IMR-90 (cell line): ENCODE measurements around the gene UBXN1. TPM values are rescaled to one million over a fixed set of nuclear protein-coding genes. Genes with fewer than 3 reads are reported as not detected.

Experiments
- ATAC-seq: fragments of 200-7000 bp; cut with Tn5 transposase; 2 replicates; pipeline ENCODE4 v1.9.1; 2020; ENCODE audit warnings: low read depth, mild to moderate bottlenecking, moderate library complexity
- BruUV-seq: library from RNA; stranded (reverse); fragments of 400-500 nt; replicated peaks from 2 replicates; lab custom pipeline; 2021; lab: Mats Ljungman, UMichigan
- CTCF ChIA-PET: fragments of 300-600 bp; formaldehyde crosslinking; extraction: SDS; loops from one replicate; lab custom pipeline; 2021; ENCODE audit warnings: antibody characterized with exemption; lab: Yijun Ruan, JAX
- POLR2A ChIA-PET: fragments of 300-600 bp; sonication (Branson Sonifier 250); formaldehyde crosslinking; loops from one replicate; lab custom pipeline; 2022; ENCODE audit warnings: antibody characterized with exemption; ENCODE audit not compliant: unreplicated experiment; lab: Charles Lee
- DNase-seq: peaks from one replicate; pipeline ENCODE4 v3.0.0; 2013
- H2AFZ ChIP-seq: replicated peaks from 2 replicates; pipeline ENCODE3; 2013; ENCODE audit warnings: low read length, mild to moderate bottlenecking; ENCODE audit not compliant: poor library complexity
- H2AK5ac ChIP-seq: 2 replicates; pipeline ENCODE4 v1.6.1; 2013; ENCODE audit warnings: low read depth, low read length, inconsistent platforms
- H2AK9ac ChIP-seq: replicated peaks from 2 replicates; pipeline ENCODE3; 2013; ENCODE audit warnings: mild to moderate bottlenecking, low read depth, low read length, moderate library complexity; ENCODE audit not compliant: poor library complexity
- H2BK120ac ChIP-seq: 2 replicates; pipeline ENCODE4 v1.6.1; 2013; ENCODE audit warnings: low read depth, low read length, inconsistent platforms
- H2BK15ac ChIP-seq: 3 replicates; pipeline ENCODE4 v1.6.1; 2013; ENCODE audit warnings: low read depth, low read length, inconsistent platforms
- H2BK20ac ChIP-seq: 2 replicates; pipeline ENCODE4 v1.6.1; 2013; ENCODE audit warnings: low read depth, mild to moderate bottlenecking, inconsistent platforms, low read length, moderate library complexity
- H2BK5ac ChIP-seq: 2 replicates; pipeline ENCODE4 v1.6.1; 2013; ENCODE audit warnings: mild to moderate bottlenecking, low read depth, low read length, inconsistent platforms; ENCODE audit not compliant: poor library complexity, severe bottlenecking
- H3K14ac ChIP-seq: replicated peaks from 2 replicates; pipeline ENCODE4 v1.6.1; 2013; ENCODE audit warnings: low read depth, low read length, inconsistent platforms
- H3K18ac ChIP-seq: 2 replicates; pipeline ENCODE4 v1.6.1; 2013; ENCODE audit warnings: low read depth, low read length, control low read depth
- H3K23ac ChIP-seq: 2 replicates; pipeline ENCODE4 v1.6.1; 2013; ENCODE audit warnings: low read depth, low read length, inconsistent platforms
- H3K27ac ChIP-seq: 2 replicates; pipeline ENCODE4 v1.5.1; 2013; ENCODE audit warnings: mild to moderate bottlenecking, control low read depth, low read length; ENCODE audit not compliant: insufficient read depth
- H3K27me3 ChIP-seq: 2 replicates; pipeline ENCODE4 v1.6.1; 2013; ENCODE audit warnings: low read length; ENCODE audit not compliant: control insufficient read depth, insufficient read depth
- H3K36me3 ChIP-seq: 2 replicates; pipeline ENCODE4 v1.6.1; 2013; ENCODE audit warnings: low read length, mixed read lengths; ENCODE audit not compliant: control insufficient read depth, insufficient read depth
- H3K4ac ChIP-seq: 2 replicates; pipeline ENCODE4 v1.6.1; 2013; ENCODE audit warnings: low read depth, low read length, inconsistent platforms
- H3K4me1 ChIP-seq: 2 replicates; pipeline ENCODE4 v1.6.1; 2013; ENCODE audit warnings: low read length, mixed read lengths; ENCODE audit not compliant: control insufficient read depth, insufficient read depth
- H3K4me2 ChIP-seq: 2 replicates; pipeline ENCODE4 v1.6.1; 2013; ENCODE audit warnings: low read depth, mild to moderate bottlenecking, control low read depth, low read length, moderate library complexity
- H3K4me3 ChIP-seq: 2 replicates; pipeline ENCODE4 v1.5.1; 2013; ENCODE audit warnings: low read depth, mild to moderate bottlenecking, control low read depth, low read length, moderate library complexity; ENCODE audit not compliant: insufficient read depth
- H3K56ac ChIP-seq: 2 replicates; pipeline ENCODE4 v1.6.1; 2013; ENCODE audit warnings: low read length, inconsistent platforms; ENCODE audit not compliant: insufficient read depth; ENCODE audit errors: extremely low read depth
- H3K79me1 ChIP-seq, 2 experiments: 2 replicates each; pipeline ENCODE4 v1.6.1; 2013; ENCODE audit warnings: low read length in 2 of 2, inconsistent platforms in 1 of 2, low read depth in 1 of 2
- H3K9ac ChIP-seq: 2 replicates; pipeline ENCODE4 v1.6.1; 2013; ENCODE audit warnings: low read depth, low read length, control low read depth
- H3K9me1 ChIP-seq: 2 replicates; pipeline ENCODE4 v1.6.1; 2013; ENCODE audit warnings: low read length, inconsistent platforms; ENCODE audit not compliant: insufficient read depth
- H3K9me3 ChIP-seq: 2 replicates; pipeline ENCODE4 v1.6.1; 2013; ENCODE audit warnings: low read length; ENCODE audit not compliant: control insufficient read depth, insufficient read depth
- H4K20me1 ChIP-seq: 2 replicates; pipeline ENCODE4 v1.6.1; 2013; ENCODE audit warnings: low read length, inconsistent platforms; ENCODE audit not compliant: insufficient read depth
- H4K5ac ChIP-seq: 2 replicates; pipeline ENCODE4 v1.6.1; 2013; ENCODE audit warnings: mild to moderate bottlenecking, low read depth, low read length, control low read depth
- H4K8ac ChIP-seq, 2 experiments: 2 replicates each; pipeline ENCODE4 v1.6.1; 2013; ENCODE audit warnings: low read depth in 2 of 2, low read length in 2 of 2, control low read depth in 1 of 2, inconsistent platforms in 1 of 2
- H4K91ac ChIP-seq: 2 replicates; pipeline ENCODE4 v1.6.1; 2013; ENCODE audit warnings: low read depth, low read length, inconsistent platforms; ENCODE audit not compliant: insufficient read depth
- BHLHE40 ChIP-seq: fragments of 150-350 bp; IDR thresholded peaks from 2 replicates; pipeline ENCODE4 v1.6.1; 2016; ENCODE audit warnings: mild to moderate bottlenecking, low read depth, low read length
- CEBPB ChIP-seq: IDR thresholded peaks from 2 replicates; pipeline ENCODE4 v1.6.1; 2012; ENCODE audit warnings: low read depth, low read length, improper control_type of control experiment
- CHD1 ChIP-seq: IDR thresholded peaks from 2 replicates; pipeline ENCODE4 v1.6.1; 2012; ENCODE audit warnings: low read depth, low read length, improper control_type of control experiment
- CTCF ChIP-seq: conservative IDR thresholded peaks from 2 replicates; pipeline ENCODE4 v1.5.1; 2012; ENCODE audit warnings: mild to moderate bottlenecking, low read depth, low read length, improper control_type of control experiment
- FOS ChIP-seq: fragments of 150-350 bp; IDR thresholded peaks from 2 replicates; pipeline ENCODE4 v1.6.1; 2016; ENCODE audit warnings: low read depth, low read length
- MAFK ChIP-seq: IDR thresholded peaks from 2 replicates; pipeline ENCODE4 v1.6.1; 2012; ENCODE audit warnings: low read depth, low read length, improper control_type of control experiment
- MAZ ChIP-seq: IDR thresholded peaks from 2 replicates; pipeline ENCODE4 v1.6.1; 2012; ENCODE audit warnings: low read depth, mild to moderate bottlenecking, low read length, improper control_type of control experiment, moderate library complexity, borderline replicate concordance
- MXI1 ChIP-seq: IDR thresholded peaks from 2 replicates; pipeline ENCODE4 v1.6.1; 2012; ENCODE audit warnings: low read depth, mild to moderate bottlenecking, low read length, moderate library complexity, borderline replicate concordance
- NFE2L2 ChIP-seq: fragments of 150-350 bp; IDR thresholded peaks from 2 replicates; pipeline ENCODE4 v1.6.1; 2016; ENCODE audit warnings: low read depth, mild to moderate bottlenecking, low read length
- POLR2A ChIP-seq: IDR thresholded peaks from 2 replicates; pipeline ENCODE4 v1.6.1; 2012; ENCODE audit warnings: mild to moderate bottlenecking, low read depth, low read length
- RAD21 ChIP-seq: IDR thresholded peaks from 2 replicates; pipeline ENCODE4 v1.6.1; 2012; ENCODE audit warnings: low read length, improper control_type of control experiment
- RCOR1 ChIP-seq: IDR thresholded peaks from 2 replicates; pipeline ENCODE4 v1.6.1; 2012; ENCODE audit warnings: mild to moderate bottlenecking, low read length, improper control_type of control experiment; ENCODE audit not compliant: insufficient replicate concordance
- RFX5 ChIP-seq: IDR thresholded peaks from 2 replicates; pipeline ENCODE4 v1.8.0; 2012; ENCODE audit warnings: low read depth, mild to moderate bottlenecking, low read length, moderate library complexity
- SMC3 ChIP-seq: fragments of 150-350 bp; IDR thresholded peaks from 2 replicates; pipeline ENCODE4 v1.6.1; 2016; ENCODE audit warnings: low read depth, mild to moderate bottlenecking, antibody characterized with exemption, low read length, moderate library complexity
- WGBS, 2 experiments: methylation state at CpG; one replicate each; pipeline versions ENCODE4 v1.1.5 to v1.1.7; 2013; ENCODE audit warnings: missing lambda C conversion rate in 2 of 2; ENCODE audit not compliant: insufficient read length in 1 of 2; ENCODE audit errors: extremely low coverage in 2 of 2; 5-methylcytosine and 5-hydroxymethylcytosine counted together
- dilution Hi-C: fragments of 300-500 bp; cut with HindIII; formaldehyde crosslinking; loops from one replicate; pipeline ENCODE4 v1.14.3; 2018; ENCODE audit warnings: low sequenced_read_pairs; ENCODE audit not compliant: unreplicated experiment
- in situ Hi-C: fragments of 300-500 bp; cut with MboI; formaldehyde crosslinking; loops from 3 replicates; pipeline ENCODE4 v1.14.3; 2019; ENCODE audit warnings: low sequenced_read_pairs, inconsistent platforms, mixed read lengths
- intact Hi-C: fragments of 100-400 bp; cut with micrococcal nuclease; formaldehyde crosslinking; loops from 2 replicates; pipeline ENCODE4 v1.10.0; 2022
- polyA plus RNA-seq, 3 experiments: library from polyadenylated mRNA; depleted of rRNA; stranded (reverse); fragments of >200 nt; gene quantifications; 2 replicates each; pipeline ENCODE4 v1.2.3, GENCODE V29; 2012; ENCODE audit warnings: low replicate concordance in 1 of 3
- total RNA-seq: library from RNA; depleted of rRNA; stranded (reverse); fragments of >200 nt; gene quantifications from 2 replicates; pipeline ENCODE4 v1.2.3, GENCODE V29; 2012
- TF ChIP-seq, protein P1 (sequence below): fragments of 150-350 bp; IDR thresholded peaks from 2 replicates; pipeline ENCODE4 v1.6.1; 2017; ENCODE audit warnings: mild to moderate bottlenecking, antibody characterized with exemption, low read length, low read depth
- TF ChIP-seq, protein P2 (sequence below): fragments of 150-350 bp; IDR thresholded peaks from 2 replicates; pipeline ENCODE4 v1.6.1; 2016; ENCODE audit warnings: low read depth, mild to moderate bottlenecking, low read length, moderate library complexity, borderline replicate concordance

Gene UBXN1
- total and polyA plus RNA-seq, 2 of the 4 experiments (the other 2 are of a cell fraction), result 50.0 to 81.6 TPM

GRCh38 chr11:62645671-62645945 is 33.3 kb downstream of the UBXN1 start:
- no peak for DNase-seq
- CTCF ChIA-PET, result no interaction called here

More at GRCh38 chr11:62645671-62645945, 33.3 kb downstream of the UBXN1 start:
- Histone ChIP-seq H3K18ac (no peak overlapping the region; the same call in 1 of the 2 replicates), H3K4ac (peak overlapping the region; percentile 93), H2BK120ac (peak overlapping the region; percentile 68), H3K9me1 (peaks cover 7% of the 10 kb centered on the region; the same call in 1 of the 2 replicates), H3K27ac (peak overlapping the region; percentile 86), H2BK5ac (peak overlapping the region; percentile 62), H2AK9ac (peak overlapping the region; percentile 98), H3K9ac (peak overlapping the region; percentile 99), H3K27me3 (no peaks in the 10 kb centered on the region), H3K56ac (peak overlapping the region; percentile 91), H2AK5ac (peak overlapping the region; percentile 96), H3K9me3 (no peaks in the 10 kb centered on the region), H4K20me1 (peaks cover 17% of the 10 kb centered on the region), H4K5ac (peak overlapping the region; percentile 1; the same call in 1 of the 2 replicates), H3K14ac (peak overlapping the region; percentile 97), H2BK20ac (no peak overlapping the region), H4K91ac (peak overlapping the region; percentile 88), H3K4me3 (peak overlapping the region; percentile 72), H3K36me3 (peaks cover 39% of the 10 kb centered on the region), H3K4me2 (peak overlapping the region; percentile 95), H4K8ac (peak overlapping the region; percentile 32 to 76), H2AFZ (peak overlapping the region; percentile 69), H3K4me1 (peaks cover 6% of the 10 kb centered on the region; the same call in 1 of the 2 replicates), H3K79me1 (peaks cover 0 to 51% of the 10 kb centered on the region in 2 experiments; a peak in 3 of 4 replicates), H3K23ac (peak overlapping the region; percentile 95), H2BK15ac (no peak overlapping the region)
- TF ChIP-seq POLR2A (no peak), NFE2L2 (no peak), RCOR1 (no peak), CEBPB (no peak), CHD1 (no peak), FOS (no peak), MXI1 (no peak), MAZ (no peak), BHLHE40 (no peak), SMC3 (no peak), RAD21 (no peak), RFX5 (no peak), CTCF (no peak), MAFK (no peak)
- TF ChIP-seq, protein P1, sequence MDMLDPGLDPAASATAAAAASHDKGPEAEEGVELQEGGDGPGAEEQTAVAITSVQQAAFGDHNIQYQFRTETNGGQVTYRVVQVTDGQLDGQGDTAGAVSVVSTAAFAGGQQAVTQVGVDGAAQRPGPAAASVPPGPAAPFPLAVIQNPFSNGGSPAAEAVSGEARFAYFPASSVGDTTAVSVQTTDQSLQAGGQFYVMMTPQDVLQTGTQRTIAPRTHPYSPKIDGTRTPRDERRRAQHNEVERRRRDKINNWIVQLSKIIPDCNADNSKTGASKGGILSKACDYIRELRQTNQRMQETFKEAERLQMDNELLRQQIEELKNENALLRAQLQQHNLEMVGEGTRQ, result no peak
- TF ChIP-seq, protein P2, sequence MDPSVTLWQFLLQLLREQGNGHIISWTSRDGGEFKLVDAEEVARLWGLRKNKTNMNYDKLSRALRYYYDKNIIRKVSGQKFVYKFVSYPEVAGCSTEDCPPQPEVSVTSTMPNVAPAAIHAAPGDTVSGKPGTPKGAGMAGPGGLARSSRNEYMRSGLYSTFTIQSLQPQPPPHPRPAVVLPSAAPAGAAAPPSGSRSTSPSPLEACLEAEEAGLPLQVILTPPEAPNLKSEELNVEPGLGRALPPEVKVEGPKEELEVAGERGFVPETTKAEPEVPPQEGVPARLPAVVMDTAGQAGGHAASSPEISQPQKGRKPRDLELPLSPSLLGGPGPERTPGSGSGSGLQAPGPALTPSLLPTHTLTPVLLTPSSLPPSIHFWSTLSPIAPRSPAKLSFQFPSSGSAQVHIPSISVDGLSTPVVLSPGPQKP, result no peak
- BruUV-seq, result no TSS peak
- dilution Hi-C loops, result no loop called here
- in situ Hi-C loops, result no loop called here
- intact Hi-C loops, result no loop called here
- WGBS, 2 experiments, result 28% methylated on average over 4 of the region's 11 CpGs; no CpG with 5 or more reads in 1 of the 2 experiments
- no peak; the same call in 1 of the 2 replicates for ATAC-seq
- POLR2A ChIA-PET, result no interaction called here
